ENCODE data around the gene ITGA11.

ITGA11 gene

DNA sequence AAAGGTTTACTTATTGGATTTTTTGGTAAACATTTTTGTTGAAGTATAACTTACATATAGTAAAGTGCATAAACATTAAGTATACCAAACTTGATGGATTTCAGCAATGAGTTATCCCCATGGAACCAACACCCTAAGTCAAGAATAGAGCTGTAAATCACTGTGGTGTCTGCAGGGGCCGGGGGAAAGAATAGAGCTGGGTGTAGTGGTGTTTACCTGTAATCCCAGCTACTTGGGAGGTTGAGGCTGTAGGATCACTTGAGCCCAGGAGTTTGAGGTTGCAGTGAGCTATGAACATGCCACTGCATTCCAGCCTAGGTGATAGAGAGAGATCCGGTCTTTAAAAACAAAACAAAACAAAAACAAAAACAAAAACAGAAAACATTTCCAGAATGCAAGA, 167.7 kb downstream of the ITGA11 start:
- no peak for DNase-seq (ENCODE audit: low read depth)
- H3K4me3 ChIP-seq (ENCODE audit: low read length) = no peak overlapping the region
- TF ChIP-seq CTCF (IDR thresholded peaks at IDR 0.05; ENCODE audit: insufficient read depth, low read depth, low read length, missing control alignments) = no peak

DNA sequence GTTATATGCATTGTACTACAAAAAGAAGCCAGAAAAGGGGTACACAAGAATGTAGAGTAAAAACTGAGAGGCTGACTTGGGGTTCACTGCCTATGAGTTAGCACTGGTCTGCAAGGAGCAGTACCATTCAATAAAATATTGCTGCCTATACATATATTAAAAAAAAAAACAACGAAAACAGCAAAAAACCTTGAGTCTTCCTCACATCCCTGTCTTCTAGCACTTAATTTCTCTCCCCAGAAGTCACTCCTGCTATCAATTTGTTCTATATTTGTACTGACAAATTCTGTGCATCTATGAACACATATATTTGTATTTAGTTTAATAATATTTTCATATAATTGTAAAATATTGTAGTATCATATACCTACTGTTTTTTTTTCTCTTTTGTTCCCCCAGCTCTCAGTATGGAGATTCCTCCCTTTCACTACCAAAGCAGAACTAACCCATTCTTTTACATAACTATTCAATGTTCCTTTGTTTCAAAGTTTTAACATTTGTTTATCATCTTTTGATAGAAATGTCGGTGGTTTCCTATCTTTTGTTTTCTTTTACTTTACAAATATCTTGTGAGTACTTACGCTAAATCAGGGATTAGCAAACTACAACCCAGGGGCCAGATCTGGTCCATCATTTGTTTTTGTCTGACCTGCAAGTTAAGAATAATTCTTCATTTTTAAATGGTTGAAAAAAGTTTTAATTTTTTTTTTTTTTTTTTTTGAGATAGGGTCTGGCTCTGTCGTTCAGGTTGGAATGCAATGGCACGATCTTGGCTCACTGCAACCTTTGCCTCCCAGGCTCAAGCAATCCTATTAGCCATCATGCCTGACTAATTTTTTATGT, 169.2 kb downstream of the ITGA11 start:
- no peak for DNase-seq (ENCODE audit: low read depth)
- no peak overlapping the region for H3K4me3 ChIP-seq (ENCODE audit: low read length)

DNA sequence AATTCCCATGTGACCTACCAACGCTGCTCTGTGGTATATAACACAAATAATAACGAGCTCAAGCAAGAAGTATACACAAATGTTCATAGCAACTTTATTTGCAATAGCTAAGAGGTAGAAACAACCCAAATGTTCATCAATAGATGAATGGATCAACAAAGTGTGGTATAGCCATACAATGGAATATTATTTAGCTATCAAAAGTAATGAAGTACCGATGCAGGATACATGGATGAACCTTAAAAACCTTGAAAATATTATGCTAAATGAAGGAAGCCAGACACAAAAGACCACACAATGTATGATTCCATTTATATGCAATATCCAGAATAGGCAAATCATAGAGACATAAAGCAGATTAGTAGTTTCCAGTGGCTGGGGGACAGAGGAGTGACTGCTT, 170.0 kb downstream of the ITGA11 start:
- DNase-seq (ENCODE audit: low read depth) = no peak
- no peak for TF ChIP-seq CTCF (IDR thresholded peaks at IDR 0.05; ENCODE audit: insufficient read depth, low read depth, low read length, missing control alignments)
- no peak overlapping the region for H3K4me3 ChIP-seq (ENCODE audit: low read length)

More for the DNA sequence above, 169.2 kb downstream of the ITGA11 start:
- no peak for TF ChIP-seq CTCF (IDR thresholded peaks at IDR 0.05; ENCODE audit: insufficient read depth, low read depth, low read length, missing control alignments)

GRCh38 chr15:68261241-68261640, 170.7 kb downstream of the ITGA11 start:
- H3K4me3 ChIP-seq (ENCODE audit: low read length) = no peak overlapping the region
- TF ChIP-seq CTCF (IDR thresholded peaks at IDR 0.05; ENCODE audit: insufficient read depth, low read depth, low read length, missing control alignments) = no peak
- DNase-seq (ENCODE audit: low read depth) = peak; percentile 70

DNA sequence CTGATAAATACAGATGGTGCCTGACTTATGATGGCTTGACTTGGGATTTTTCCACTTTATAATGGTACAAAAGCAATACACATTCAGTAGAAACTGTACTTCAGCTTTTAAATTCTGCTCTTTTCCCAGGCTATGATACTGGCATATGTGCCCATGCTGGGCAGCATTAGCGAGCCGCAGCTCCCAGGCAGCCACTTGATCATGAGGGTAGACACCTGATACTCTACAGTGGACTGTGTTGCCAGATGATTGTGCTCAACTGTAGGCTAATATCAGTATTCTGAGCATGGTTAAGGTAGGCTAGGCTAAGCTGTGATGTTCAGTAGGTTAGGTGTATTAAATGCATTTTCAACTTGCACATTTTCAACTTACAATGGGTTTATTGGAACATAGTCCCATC, 172.1 kb downstream of the ITGA11 start:
- H3K4me3 ChIP-seq (ENCODE audit: low read length) = no peak overlapping the region
- TF ChIP-seq CTCF (IDR thresholded peaks at IDR 0.05; ENCODE audit: insufficient read depth, low read depth, low read length, missing control alignments) = no peak
- DNase-seq (ENCODE audit: low read depth) = no peak

DNA sequence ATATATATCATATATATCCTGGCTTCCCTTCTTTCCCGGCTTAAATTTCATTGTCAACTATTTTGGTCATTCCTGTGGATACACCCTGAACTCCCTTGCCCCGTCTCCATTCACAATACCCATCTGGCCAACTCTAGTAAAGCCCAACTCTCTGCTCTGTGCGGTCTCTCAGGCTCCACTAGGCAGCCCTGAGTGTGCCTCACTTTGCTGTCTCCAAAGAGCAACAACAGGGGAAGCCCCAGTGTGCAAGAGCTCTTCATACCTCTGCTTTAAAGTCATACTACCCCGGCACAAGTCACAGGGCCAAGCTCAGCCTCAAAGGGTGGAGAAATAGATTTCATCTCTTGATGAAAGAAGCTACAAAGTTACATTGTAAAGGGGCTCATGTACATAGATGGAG, 173.3 kb downstream of the ITGA11 start:
- H3K4me3 ChIP-seq (ENCODE audit: low read length) = no peak overlapping the region
- no peak for TF ChIP-seq CTCF (IDR thresholded peaks at IDR 0.05; ENCODE audit: insufficient read depth, low read depth, low read length, missing control alignments)
- DNase-seq (ENCODE audit: low read depth) = peak; percentile 57

Measured in epithelial cell of esophagus (primary cell).